ENCODE data around the gene SLC1A7.

SLC1A7 gene

DNA sequence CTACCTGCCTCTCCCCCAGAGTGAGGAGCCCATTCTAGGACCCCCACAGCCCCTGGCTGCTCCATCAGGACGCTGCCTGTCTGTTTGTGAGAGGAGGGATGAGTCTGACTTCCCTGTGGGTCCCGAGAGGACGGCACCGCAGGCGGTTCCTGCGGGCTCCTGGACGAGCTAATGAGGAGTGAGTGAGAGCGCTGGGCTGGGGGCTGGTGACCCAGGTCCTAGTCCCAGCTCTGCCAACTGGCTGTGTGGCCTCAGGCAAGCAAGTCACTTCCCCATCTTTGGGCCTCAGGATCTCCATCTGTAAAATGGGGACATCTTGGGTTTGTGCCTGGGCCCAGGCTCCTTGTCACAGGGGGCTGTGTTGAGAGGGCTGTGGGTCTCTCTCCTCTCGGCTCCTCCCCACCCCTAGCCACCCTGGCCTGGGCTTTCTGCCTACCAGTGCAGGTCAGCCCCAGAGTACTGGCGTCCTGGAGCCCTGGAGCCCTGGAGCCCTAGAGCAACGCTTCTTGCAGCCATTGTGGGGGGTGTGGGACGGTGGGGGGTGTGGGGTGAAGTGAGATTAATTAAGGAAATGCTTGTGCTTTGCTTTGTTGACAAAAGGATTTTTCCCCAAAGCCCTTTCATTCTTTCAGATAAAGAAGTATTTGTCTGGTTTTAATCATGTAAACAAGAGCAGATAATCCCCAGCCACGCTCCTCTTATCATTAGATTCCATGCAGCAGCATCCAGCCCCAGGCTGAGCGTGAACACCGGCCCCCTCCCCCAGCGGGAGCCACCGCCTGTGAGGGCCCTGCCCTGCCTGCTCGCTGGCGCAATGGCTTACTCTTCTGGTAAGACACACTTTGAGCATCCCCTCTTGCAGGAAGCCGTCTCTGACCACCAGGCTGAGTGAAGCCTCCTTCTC is 26.8 kb downstream of the SLC1A7 start:
- DNase-seq (ENCODE audit: low spot score): no peak

DNA sequence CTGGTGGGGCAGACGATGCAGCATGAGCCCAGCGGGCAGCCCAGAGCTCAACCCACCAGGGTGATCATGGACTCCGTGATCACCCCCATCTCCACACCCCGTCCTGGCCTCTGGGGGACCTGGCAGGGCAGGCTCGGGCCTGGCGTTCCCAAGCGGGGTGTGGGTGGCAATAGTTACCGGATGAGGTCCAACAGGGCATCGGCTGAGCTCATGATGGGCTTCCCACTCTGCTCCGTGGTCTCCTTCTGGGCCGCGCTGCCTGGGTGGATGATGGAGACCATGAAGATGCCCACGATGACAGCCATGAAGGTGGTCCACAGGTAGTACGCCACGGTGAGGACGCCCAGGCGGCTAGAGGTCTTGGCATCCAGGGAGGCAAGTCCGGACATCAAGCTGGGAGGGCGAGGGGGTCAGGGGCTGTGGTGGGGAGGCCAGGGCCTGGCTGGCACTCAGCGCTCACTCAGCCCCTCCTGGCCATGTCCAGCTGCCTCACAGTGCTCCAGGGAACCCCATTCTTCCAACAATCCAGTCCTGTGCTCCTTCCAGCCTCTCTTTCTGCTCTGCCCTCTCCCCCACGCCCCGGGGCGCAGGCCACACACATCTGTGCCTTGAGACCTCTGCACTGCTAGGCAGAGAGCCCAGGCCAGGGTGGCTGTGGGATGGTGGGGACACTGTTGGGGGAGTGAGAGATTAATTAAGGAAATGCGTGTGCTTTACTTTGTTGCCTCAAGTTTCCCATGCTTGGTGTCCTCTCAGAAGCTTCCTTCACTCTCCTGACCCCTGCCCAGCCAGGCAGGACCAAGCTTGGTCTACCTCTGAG is 27.6 kb downstream of the SLC1A7 start:
- no peak for DNase-seq (ENCODE audit: low spot score)

DNA sequence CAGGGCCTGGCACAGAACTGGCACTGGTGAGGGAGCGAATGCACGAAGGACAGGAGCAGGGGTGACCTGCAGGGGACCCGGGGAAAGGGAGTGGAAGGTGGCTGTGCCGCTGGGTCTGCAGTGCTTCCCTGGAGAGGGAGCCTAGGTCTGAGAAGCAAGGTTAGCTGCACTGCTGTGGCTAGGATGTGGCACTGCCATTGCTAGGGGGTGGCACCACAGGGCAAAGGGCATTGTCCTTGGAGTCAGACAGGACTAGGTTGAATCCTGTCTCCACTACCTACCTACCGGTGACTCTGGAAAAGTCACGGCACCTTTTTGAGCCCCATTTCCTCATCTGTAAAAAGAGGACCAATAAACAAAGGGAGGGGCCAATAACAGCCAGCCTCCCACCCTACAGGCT is 28.3 kb downstream of the SLC1A7 start:
- DNase-seq (ENCODE audit: low spot score): no peak

DNA sequence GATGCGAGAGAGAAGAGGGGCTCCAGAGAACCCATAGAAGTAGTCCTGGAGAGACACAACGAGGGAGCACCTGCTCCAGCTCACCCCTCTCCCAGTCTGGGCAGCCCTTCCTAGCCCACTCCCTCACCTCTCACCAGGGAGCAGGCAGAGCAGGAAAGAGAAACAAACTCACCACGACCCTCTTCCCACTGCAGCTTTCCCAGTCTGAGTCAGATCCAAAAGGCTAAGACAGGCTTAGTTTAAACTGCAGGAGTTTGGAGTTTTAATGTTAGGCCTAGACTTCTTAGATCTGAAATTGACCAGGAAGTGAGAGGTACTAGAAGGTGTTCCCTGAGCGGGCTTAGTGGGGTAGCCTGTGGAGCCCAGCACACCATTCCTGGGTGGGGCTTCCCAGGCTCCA is 29.6 kb downstream of the SLC1A7 start:
- no peak for DNase-seq (ENCODE audit: low spot score)

DNA sequence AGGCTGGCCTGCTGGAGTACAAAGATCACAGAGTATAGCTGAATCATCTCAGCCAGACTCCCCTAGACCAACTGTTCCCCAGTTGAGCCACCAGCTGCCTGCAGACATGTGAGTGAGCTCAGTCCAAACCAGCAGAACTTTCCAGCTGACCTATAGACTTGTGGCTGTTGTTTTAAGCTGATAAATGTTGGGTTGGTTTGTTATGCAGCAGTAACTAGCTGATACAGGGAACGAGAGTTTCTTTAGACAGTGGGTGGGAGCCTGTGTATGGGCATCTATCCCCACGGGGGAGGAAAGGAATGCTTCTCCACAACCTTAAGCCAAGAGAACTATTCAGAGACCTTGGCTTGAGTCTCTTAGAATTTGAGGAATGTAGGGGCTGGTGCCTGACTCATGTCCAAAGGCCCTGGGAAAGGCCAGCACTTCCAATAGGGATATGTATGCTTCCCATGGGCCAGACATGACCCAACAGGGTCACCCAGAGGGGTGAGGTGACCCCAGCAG is 30.1 kb downstream of the SLC1A7 start:
- no peak for DNase-seq (ENCODE audit: low spot score)

DNA sequence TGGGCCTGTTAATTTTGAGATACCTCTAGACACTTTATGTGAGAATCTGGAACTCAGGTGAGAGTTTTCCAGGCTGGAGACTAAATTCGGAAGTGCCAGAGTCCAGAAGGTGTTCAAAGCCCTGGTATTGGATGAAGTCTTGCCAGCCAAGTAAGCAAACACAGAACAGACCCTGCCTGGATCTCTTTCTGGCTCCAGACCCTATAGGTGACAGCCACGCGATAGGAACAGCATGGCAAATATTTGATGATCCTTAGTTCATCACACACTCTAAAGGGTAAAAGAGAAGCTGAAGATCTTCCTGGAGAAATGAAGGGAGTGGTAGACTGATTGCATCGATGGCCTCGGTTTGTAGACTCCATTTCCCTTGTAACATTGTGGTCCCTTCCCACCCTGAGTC is 30.7 kb downstream of the SLC1A7 start:
- DNase-seq (ENCODE audit: low spot score): no peak

DNA sequence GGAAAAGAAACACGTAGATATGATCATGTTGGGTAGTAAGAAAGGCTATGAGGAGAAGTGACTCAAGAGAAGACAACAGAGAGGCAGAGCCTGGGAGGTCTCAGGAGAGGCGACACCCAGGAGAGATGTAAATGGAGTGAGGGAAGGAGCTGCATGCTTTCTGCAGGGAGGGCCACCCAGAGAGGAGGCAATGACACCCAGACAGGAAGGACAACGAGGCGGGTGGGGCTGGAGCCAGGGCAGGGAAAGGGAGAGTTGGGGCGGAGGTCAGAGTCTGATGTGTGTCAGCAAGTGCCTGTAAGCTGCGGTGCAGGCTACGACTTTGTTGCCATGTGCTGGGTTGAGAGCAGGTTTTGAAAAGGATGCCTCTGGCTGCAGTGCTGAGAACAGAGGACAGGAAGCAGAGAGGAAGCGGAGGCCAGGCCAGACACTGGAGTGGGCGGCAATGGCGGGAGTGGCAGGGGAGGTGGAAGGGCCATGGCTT is 31.3 kb downstream of the SLC1A7 start:
- DNase-seq (ENCODE audit: low spot score): no peak

DNA sequence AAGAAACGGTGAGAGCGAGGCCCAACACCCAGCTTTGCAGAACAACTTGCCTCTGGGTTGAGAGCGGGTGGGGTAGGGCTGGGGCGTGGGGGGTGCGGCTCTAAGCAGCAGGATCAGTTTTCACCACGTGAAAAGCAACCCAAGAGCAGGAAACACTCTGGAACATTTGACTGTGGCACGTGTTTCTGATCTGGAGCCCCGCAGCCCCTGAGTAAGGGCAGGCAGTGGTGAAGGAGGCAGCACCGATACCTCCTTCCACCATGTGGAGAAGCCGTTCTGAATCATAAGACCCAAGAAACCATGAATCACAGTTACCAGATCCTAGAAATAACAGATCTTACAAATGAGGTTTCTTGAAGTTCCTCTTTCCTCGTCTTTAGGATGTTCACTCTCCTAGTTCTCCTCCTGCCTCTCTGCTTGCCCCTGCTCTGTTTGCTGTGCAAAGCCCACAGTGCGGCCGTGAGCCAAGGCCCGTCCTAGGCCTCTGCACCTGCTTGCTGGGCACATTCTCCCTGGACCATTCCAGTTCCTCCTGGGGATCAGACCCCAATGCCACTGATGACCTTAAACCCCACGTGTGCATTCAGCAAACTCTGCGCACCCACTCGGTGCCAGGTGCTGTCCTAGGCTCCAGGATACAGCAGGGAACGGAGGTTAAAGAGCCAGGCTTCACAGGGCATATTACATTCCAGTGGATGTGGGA is 31.9 kb downstream of the SLC1A7 start:
- DNase-seq (ENCODE audit: low spot score): no peak

DNA sequence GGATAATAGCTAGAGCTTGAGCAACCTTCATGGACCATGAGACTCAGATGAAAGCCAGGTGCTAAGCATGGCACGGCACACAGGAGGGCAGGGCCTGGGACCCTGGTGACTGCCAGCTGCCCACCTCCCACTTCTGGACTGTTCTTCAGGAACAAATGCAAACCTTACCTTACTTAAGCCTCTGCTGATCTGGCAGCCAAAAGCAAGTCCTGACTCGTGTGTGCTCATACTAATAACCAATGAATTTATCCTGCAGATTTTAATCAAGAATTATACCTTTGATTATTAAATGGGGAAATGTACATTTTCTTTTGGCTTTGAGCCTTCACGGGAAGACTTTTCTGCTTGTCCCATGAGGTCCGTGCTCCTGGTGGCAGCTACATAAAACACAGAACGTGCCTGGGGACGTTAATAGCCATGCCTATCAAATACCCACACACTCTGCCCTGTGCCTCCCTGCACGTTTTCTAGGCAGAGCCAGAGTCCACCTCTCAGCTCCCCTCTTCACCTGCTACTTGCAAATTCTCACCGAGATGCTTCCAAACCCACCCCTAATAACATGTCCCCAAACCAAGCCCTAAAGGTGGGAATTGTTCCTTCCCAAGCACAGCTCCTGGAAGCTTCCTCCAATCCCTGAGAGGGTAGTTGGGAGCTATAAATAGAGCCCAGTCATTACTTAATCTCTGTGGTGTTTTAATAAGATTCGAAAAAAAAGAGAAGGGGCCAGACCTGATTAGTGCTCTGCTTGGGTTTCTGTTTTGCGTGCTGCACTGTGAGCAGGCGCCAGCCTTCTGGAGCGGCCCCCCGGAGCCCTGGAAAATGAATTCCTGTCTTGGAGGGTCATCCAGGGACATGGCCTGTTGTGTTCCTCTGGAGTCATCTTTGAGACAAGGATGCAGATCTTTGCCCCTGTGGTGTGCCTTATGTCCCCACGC is 33.5 kb downstream of the SLC1A7 start:
- DNase-seq (ENCODE audit: low spot score): no peak

DNA sequence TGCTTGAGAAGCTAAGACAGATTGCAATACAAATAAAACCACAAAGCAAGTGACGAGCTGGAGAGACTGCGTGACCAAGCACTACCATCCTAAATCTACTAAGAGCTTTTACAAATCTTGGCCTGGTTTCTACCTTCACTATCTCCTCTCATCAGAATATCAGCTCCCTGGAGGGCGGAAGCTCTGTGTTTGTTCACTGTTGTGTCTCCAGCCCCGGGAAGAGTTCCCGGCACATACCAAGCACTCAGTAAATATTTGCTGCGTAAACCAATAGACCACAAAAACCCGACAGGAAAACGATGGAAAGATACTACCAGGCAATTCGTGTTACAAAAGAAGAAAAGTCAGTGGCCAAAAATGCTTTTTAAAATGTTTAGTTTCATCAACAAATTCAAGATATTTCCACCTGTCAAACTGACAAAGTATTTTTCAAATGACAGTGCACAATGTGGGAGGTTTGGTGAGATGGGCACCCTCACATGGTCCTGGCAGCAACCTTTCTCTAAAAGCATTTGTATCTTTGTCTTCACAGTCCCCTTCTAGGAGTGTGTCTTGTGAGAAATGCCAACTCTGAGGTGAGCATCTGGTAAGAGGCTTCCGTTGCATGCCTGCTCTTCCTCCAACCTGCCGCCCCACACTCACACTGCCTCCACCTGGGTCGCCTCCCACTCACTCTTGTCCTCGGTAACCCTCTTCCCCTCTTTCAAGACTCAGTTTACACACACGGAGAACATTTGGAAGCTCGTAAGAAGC is 34.7 kb downstream of the SLC1A7 start:
- no peak for DNase-seq (ENCODE audit: low spot score)

DNA sequence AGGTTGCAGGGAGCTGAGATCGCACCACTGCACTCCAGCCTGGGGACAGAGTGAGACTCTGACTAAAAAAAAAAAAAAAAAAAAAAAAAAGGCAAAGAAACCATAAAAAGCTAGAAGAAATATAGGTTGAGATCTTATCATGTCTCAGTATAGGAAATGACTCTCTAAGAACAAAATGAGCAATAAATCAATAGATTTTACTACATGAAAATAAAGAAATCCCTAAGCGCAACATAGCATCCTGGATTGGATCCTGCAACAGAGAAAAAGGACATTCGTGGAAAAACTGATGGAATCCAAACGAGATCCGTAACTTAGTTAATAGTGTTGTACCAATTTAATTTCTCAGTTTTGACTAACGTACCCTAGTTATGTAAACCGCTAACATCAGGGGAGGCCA is 35.3 kb downstream of the SLC1A7 start:
- no peak for DNase-seq (ENCODE audit: low spot score)

DNA sequence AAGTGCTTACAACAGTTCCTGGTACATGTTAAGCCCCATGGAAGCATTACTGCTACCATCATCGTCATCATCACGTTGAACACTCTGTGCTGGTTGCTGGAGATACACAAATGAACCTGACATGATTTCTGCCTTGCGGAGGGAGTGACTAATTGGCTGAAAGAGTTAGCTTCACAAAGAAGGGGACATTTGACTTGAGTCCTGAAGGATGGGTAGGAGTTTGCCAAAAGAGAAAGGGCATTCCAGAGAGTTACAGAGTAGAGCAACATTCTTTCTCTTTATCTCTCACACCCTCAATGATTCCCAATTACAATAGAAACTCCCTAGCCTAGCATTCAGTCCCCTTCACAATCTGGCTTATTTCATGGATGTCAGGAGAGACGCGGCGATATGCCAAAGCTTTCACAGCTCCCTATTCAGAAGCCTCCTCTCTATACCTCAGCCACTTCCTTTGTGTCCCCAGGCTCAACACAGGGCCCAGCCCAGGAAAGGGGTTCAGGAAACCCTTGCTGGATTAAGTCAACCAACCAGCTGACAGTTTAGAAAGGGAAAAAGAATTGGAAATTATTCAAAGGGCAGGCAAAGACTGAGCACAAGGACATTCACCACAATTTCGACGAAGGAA is 38.0 kb downstream of the SLC1A7 start:
- DNase-seq (ENCODE audit: low spot score): no peak

DNA sequence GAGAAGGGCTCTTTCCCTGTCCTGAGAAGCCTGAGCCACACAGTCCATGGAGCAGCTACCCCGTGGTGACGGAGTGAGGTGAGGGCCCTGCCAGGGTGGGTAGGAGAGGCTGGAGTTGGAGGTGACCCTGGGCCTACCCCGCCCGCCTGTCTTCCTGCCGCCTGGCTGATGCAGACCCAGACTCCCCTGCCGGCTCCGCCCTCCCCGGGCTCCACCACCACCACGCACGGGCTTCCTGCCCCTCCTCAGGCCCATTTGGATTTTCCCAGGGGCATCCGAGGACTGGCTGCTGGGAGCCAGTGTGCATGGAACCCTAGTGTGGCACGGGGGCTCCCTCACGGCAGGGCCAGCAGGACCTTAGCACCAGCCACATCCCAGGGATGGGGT is 47.9 kb downstream of the SLC1A7 start:
- no peak for DNase-seq (ENCODE audit: low spot score)

DNA sequence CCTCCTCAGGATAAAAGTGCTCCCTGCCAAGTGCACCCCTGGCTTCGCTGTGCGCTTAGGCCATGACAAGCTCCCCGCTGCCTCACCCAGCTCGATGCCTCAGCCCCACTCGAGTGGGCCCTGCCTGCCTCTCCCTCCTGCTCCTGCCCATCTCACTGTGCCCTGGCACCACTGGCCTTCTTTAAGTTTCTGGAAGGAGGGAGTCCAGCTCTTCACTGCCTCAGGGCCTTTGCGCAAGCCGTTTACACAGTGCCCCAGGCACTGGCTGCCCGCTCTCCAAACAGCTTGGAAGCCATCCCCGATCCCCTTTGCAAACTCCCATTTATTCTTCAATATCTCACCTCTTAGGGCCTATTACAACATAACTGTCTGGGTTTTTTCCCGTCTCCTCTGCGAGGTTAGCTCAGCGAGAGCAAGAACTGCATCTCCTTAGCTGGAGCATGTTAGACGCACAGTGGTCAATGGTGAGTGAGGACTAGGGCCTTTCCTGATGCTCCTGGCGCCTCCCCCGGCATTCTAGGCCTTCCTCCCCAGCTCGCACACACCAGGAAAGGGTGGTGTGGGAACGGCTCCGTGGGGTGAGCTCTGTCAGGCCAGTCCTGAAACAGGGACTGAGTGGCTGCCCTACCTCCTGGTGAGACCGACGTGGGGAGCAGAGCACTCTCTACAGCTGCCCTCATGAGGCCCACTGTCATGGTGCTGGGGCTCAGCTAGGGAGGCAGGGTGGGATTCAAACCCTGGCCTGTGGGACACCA is 48.5 kb downstream of the SLC1A7 start:
- DNase-seq (ENCODE audit: low spot score): no peak

DNA sequence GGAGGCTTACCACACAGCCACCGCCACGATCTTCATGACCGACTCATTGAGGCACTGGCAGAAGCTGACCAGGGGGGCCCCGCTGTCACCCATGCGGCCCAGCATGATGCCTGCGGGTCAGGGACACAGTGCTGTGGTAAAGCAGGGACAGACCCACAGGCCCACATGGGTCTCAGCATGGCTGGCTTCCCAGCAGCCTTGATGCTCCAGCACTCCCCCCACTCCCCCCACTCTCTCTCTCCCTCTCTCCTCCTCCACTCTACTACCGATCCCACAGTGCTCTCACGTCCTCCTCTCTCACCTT is 49.0 kb downstream of the SLC1A7 start:
- no peak for DNase-seq (ENCODE audit: low spot score)

DNA sequence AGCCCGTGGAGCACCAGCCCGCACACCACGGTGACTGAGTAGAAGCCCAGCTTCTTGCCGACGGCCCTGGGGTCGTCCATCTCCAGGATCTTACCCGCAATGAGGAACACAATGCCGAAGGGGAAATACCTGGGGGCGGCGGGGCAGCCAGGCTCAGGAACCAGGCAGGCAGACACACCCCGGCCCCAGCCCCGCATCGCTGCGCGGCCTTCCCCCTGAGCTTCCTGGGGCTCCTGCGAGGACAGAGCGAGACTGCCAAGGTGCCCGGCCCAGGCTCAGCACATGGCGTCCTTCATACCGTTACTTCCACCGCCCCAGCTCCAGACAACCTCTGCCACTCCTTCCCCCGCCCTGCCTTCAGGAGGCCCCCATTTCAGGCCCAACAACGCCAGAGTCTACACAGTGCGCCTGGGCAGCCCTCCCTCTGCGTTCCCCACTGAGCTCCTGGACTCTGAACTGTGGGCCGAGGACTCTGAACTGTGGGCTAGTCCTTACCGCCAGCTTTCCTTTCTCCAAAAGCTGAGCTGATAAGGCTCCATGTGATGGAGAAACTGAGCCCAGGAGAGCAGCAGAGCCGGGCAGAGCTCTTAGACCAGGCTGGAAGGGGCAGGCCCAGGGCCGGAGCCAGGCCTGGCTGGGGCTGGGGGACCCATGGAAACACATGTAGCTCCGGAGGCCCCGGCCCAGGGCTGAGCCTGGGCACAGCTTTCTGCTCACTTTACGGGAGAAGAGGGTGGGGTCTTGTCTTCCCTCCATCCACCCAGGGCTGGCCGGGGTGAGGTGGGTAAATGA is 49.6 kb downstream of the SLC1A7 start:
- no peak for DNase-seq (ENCODE audit: low spot score)

DNA sequence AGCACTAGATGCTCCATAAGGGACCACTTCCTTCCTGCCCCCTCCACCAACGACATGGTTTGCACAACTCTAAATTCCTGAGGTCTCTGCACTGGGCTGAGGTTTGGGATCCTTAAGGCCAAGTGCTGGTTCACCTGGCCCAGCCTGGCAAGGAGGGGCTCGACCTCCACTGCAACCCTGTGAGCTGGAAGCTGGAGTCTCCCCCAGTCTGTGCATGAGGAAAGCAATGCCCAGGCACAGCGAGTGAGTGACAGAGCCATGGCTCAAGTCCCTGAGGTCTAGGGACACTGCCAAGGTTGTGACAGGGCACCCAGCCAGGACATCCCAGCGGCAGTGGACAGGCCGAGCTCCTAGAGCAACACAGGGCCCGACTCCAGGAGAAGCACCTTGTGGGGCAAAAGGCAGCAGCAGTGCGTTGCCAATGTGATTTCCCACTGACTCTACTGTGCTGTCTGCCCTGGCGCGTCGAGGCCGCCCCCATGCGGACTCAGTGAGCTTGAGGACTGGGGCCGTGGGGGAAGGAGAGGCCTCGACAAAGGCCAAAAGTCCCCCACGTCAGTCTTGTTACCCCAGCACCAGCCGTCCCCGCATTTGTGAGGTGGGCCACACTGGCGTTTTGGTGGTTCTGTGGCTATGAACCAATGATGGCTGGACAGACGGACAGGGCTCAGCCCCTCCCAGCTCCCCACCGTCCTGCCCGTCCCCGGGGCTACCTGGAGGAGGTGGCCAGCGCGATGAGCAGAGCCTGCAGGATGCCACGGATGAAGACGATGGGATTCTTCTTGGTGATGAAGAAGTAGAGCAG is 50.4 kb downstream of the SLC1A7 start:
- no peak for DNase-seq (ENCODE audit: low spot score)

Measured in hematopoietic multipotent progenitor cell treated with erythropoietin and hydrocortisone succinate and interleukin-3 and kit ligand, for 15 days (in vitro differentiated cells).